ENCODE data around the gene CNTNAP5.

Gene CNTNAP5

DNA sequence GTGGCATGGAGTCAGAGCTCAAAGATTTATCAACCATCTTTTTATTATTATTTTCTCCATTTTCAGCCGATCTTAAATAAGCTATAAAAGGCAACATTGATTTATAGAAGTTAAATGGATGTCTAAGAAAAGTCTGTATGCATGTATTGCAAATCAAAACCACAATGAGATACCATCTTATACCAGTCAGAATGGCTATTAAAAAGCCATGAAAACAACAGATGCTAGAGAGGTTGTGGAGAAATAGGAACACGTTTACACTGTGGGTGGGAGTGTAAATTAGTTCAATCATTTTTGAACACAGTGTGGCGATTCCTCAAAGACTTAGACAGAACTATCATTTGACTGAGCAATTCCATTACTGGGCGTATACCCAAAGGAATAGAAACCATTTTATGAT lies 731.0 kb downstream of the CNTNAP5 start:
- H3K27me3 Mint-ChIP-seq: no peaks in the 10 kb centered on the region
- no peaks in the 10 kb centered on the region for H3K4me1 Mint-ChIP-seq
- no peak overlapping the region for H3K4me3 Mint-ChIP-seq
- H3K27ac Mint-ChIP-seq: no peak overlapping the region
- H3K36me3 Mint-ChIP-seq: no peaks in the 10 kb centered on the region
- H3K9me3 Mint-ChIP-seq: no peaks in the 10 kb centered on the region

DNA sequence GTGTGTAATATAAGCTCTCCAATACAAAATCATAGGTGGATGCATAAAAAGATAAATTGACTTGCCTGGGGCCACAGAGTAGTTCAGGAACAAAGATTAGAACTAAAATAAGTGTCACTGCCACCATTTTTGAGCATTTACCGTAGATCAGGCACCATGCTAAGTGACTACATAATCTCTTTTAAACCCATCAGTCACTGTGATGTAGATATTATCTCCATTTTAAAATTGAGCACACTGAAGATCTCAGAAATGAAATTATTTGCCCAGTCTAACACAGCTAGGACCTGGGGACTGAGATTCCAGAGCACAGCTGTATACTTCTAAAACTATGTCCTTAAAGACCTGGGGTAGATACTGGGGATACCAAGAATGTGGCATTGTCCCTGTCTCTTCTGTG lies 737.3 kb downstream of the CNTNAP5 start:
- H3K4me3 Mint-ChIP-seq: no peak overlapping the region
- H3K4me1 Mint-ChIP-seq: no peaks in the 10 kb centered on the region
- no peaks in the 10 kb centered on the region for H3K36me3 Mint-ChIP-seq
- H3K27me3 Mint-ChIP-seq: no peaks in the 10 kb centered on the region
- no peak overlapping the region for H3K27ac Mint-ChIP-seq
- no peaks in the 10 kb centered on the region for H3K9me3 Mint-ChIP-seq

DNA sequence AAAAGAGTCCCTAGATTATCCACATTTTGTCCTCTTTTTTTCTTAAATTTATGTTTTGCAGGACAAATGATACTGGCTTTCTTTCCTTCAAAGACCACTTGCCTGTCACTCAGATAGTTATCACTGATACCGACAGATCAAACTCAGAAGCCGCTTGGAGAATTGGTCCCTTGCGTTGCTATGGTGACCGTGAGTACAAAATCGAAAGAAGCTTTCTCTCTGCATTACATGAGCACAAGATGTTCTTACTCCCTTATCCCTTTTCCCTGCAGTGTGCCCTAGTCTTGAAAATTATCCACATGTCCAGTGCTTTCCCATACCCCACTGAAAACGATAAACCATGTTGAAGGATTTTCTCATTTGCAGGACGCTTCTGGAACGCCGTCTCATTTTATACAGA lies 738.5 kb downstream of the CNTNAP5 start:
- Mint-ChIP-seq H3K4me1 (no peaks in the 10 kb centered on the region), H3K9me3 (no peaks in the 10 kb centered on the region), H3K27ac (no peak overlapping the region), H3K36me3 (no peaks in the 10 kb centered on the region), H3K4me3 (no peak overlapping the region), H3K27me3 (no peaks in the 10 kb centered on the region)

DNA sequence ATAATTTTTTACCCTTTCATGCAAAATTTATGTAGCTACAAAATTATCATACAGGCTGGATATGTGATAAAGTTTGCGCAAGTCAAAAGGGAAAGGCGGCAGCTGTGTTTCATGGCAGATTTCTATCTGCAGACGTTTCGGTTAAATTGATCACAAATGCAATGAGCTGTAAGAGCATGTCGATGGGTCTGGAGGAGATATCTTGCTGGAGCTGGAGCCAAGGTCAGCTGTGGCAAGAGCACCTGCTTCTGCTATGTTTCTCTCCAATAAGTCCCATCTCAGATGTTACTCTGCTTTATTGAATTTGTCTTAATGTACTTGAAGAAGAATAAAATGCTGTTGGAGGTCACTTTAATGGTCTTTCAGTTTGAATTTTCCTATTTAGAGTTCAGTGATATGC lies 749.7 kb downstream of the CNTNAP5 start:
- H3K4me3 Mint-ChIP-seq: no peak overlapping the region
- no peaks in the 10 kb centered on the region for H3K9me3 Mint-ChIP-seq
- H3K36me3 Mint-ChIP-seq: no peaks in the 10 kb centered on the region
- H3K27me3 Mint-ChIP-seq: no peaks in the 10 kb centered on the region
- no peaks in the 10 kb centered on the region for H3K4me1 Mint-ChIP-seq
- no peak overlapping the region for H3K27ac Mint-ChIP-seq

DNA sequence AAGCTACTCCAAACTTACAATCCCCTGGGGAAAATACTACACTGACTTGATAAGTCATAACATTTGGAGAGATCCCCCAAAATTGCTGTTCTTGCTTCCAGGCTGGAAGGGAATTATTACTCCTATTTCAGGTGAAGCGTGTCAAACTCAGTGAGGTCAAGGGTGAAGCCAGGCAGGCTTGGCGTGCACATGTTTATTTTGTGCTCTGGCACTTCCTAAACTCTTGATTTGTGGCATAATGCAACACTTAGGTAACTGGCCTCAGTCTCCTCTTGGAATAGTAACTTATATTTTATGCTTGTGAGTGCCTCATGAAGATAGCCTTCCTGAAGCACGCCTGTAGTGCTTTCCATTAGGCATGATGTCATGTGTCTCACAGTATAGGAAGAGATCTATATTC lies 751.2 kb downstream of the CNTNAP5 start:
- Mint-ChIP-seq H3K27ac (no peak overlapping the region), H3K4me1 (no peaks in the 10 kb centered on the region), H3K9me3 (no peaks in the 10 kb centered on the region), H3K4me3 (no peak overlapping the region), H3K36me3 (no peaks in the 10 kb centered on the region), H3K27me3 (no peaks in the 10 kb centered on the region)

DNA sequence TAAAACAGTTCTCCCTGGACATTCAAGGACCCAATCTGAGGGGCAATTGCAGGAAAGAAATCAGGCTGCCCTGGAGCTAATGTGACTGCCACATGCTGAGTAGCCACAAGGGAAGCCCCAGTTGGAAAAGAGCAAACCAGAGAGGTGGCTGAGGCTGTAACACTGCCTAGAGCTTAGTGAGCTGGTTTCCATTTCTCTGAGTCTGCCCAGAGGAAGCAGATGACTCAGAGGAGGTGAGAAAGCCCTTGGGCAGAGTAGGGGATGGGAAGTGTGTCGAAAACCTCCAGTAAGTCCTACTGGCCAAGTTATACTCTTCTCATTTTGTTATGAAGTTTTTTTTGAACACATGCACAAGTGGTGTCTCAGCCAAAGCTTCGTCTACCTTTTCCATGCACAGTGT lies 753.0 kb downstream of the CNTNAP5 start:
- Mint-ChIP-seq H3K27me3 (no peaks in the 10 kb centered on the region), H3K9me3 (no peaks in the 10 kb centered on the region), H3K4me1 (no peaks in the 10 kb centered on the region), H3K4me3 (no peak overlapping the region), H3K27ac (no peak overlapping the region), H3K36me3 (no peaks in the 10 kb centered on the region)

DNA sequence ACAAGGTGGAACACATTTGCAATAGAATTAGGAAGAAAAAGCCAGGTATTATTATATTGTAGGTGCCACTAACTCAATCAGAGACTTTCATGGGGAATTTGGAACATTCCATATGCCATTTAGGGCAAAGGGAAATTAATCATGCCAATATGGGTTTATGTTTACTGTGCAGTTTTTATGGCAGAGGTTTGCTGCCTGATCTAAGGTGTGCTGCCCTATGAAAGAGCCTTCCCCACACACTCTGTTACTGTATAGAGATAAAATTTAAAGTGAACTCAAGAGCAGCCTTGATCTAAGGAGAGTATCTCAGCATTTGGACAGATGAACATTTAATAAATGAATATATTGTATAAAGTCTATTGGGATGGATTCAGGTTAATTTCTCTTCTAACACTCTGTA lies 771.6 kb downstream of the CNTNAP5 start:
- Mint-ChIP-seq H3K27me3 (no peaks in the 10 kb centered on the region), H3K27ac (no peak overlapping the region), H3K9me3 (no peaks in the 10 kb centered on the region), H3K4me1 (no peaks in the 10 kb centered on the region), H3K4me3 (no peak overlapping the region), H3K36me3 (no peaks in the 10 kb centered on the region)

DNA sequence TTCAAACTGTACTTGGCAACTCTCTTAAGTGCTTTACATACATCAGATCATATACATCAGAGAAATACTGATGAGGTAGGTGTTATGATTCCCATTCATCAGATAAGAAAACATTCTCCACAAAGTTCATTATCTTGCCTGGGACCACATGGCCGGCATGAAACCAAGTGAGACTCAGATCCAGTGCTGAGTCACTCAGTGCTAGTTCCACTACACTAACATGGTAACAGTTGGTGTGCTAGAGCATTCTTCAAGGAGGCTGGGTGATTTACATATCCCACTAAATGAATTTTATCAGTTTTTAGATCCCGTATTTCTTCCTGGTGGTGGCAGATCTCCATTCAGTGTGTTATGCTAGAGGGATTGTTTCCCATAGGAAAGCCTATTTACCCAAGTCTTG lies 772.0 kb downstream of the CNTNAP5 start:
- H3K4me1 Mint-ChIP-seq: no peaks in the 10 kb centered on the region
- H3K36me3 Mint-ChIP-seq: no peaks in the 10 kb centered on the region
- H3K9me3 Mint-ChIP-seq: no peaks in the 10 kb centered on the region
- no peak overlapping the region for H3K27ac Mint-ChIP-seq
- H3K27me3 Mint-ChIP-seq: no peaks in the 10 kb centered on the region
- H3K4me3 Mint-ChIP-seq: no peak overlapping the region

DNA sequence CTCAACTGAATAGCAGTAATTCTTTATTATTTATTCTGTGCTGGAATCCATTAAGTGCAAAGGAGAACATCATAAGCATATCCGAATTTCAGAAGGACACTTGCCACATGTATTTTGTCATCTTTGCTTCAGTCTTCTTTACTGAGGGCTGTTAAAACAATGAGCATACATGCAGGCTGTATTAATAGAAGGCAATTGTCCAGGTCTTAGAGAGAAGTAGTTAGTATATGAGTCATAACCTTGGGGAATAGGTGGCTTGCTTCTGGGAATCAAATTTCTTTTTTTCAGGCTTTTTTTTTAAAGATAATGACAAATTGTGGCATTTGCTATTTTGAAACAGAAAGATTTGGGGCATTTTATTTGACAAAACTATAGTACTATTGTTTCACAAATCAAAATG lies 773.5 kb downstream of the CNTNAP5 start:
- H3K36me3 Mint-ChIP-seq: no peaks in the 10 kb centered on the region
- H3K27me3 Mint-ChIP-seq: no peaks in the 10 kb centered on the region
- H3K4me1 Mint-ChIP-seq: no peaks in the 10 kb centered on the region
- H3K9me3 Mint-ChIP-seq: no peaks in the 10 kb centered on the region
- H3K27ac Mint-ChIP-seq: no peak overlapping the region
- H3K4me3 Mint-ChIP-seq: no peak overlapping the region

DNA sequence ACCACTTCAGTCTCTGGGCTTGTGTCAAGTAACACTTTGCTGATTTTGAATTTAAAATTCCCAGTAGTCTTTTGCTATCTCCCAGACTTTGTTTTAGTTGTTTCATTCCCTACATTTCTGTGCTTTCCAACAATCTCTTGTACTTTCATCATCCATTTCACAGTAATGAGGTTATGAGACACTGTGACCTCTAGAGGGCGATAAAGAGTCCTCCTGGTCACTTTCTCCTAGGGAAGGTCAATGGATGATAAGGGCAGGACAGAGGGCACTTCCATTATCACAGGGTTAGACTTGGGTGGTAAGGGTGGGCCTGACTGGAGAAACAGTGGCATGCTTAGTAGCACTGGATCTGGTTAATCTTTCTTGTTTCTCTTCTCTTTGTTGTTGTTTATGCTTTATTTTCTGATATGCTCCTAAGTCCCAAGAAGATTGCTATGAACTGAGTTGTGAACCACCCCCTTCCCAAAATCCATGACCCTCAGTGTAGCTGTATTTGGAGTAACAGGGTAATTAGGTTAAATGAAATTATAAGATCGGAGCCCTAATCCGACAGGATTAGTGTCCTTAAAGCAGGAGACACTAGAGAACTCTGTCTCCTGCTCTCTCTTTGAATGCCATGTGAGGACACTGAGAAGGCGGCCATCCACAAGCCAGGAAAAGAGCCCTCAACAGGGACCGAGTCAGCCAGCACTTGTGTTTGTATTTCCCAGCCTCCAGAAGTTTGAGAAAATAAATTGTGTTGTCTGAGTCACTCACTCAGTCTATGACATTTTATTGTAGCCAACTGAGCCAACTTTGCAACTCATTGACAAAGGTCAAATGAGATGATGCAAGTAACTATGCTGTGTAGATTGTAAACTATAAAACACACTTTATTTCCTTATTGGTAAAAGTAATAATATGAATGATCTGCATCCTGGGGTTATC lies 779.2 kb downstream of the CNTNAP5 start:
- Mint-ChIP-seq H3K4me1 (no peaks in the 10 kb centered on the region), H3K36me3 (no peaks in the 10 kb centered on the region), H3K27ac (no peak overlapping the region), H3K9me3 (no peaks in the 10 kb centered on the region), H3K27me3 (no peaks in the 10 kb centered on the region), H3K4me3 (no peak overlapping the region)

DNA sequence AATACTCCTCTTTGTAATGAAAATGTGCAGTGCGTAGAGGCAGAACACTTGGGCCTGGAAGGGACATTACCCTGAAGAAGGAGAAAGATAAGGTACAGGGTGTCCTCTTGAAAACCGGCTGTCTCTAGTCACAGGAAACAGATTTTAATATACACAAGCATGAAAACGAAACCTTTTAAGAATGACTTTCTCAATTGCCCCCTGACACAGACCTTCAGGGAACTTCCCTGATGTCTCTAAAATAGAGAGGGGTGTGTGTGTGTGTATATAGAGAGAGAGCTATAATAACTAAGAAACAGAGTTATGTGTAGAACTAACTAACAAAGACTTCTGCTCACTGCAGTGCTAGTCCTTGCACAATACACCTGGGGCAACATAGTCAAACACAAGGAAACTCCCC lies 780.0 kb downstream of the CNTNAP5 start:
- no peak overlapping the region for H3K4me3 Mint-ChIP-seq
- no peak overlapping the region for H3K27ac Mint-ChIP-seq

DNA sequence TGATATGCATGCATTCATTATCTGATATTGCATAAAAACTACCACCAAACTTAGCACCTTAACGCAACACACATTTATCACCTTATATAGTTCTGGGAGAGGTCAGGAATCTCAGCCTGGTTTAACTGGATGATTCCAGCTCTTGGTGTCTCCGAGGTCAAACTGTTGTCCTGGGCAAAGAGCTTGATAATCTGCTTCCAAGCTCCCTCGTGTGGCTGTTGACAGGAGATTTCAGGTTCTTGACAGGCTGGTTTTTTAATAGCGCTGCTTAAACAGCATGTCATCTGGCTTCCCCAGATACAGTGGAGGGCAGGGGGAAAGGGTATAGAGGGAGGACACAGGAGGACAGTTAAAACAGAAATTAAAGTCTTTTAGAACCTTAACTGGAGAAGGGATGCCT lies 785.0 kb downstream of the CNTNAP5 start:
- no peaks in the 10 kb centered on the region for H3K4me1 Mint-ChIP-seq
- no peaks in the 10 kb centered on the region for H3K36me3 Mint-ChIP-seq
- no peaks in the 10 kb centered on the region for H3K27me3 Mint-ChIP-seq
- H3K9me3 Mint-ChIP-seq: peaks cover 12% of the 10 kb centered on the region
- no peak overlapping the region for H3K27ac Mint-ChIP-seq
- H3K4me3 Mint-ChIP-seq: no peak overlapping the region

More for the DNA sequence above, 780.0 kb downstream of the CNTNAP5 start:
- Mint-ChIP-seq H3K9me3 (no peaks in the 10 kb centered on the region), H3K36me3 (no peaks in the 10 kb centered on the region), H3K4me1 (no peaks in the 10 kb centered on the region), H3K27me3 (no peaks in the 10 kb centered on the region)

DNA sequence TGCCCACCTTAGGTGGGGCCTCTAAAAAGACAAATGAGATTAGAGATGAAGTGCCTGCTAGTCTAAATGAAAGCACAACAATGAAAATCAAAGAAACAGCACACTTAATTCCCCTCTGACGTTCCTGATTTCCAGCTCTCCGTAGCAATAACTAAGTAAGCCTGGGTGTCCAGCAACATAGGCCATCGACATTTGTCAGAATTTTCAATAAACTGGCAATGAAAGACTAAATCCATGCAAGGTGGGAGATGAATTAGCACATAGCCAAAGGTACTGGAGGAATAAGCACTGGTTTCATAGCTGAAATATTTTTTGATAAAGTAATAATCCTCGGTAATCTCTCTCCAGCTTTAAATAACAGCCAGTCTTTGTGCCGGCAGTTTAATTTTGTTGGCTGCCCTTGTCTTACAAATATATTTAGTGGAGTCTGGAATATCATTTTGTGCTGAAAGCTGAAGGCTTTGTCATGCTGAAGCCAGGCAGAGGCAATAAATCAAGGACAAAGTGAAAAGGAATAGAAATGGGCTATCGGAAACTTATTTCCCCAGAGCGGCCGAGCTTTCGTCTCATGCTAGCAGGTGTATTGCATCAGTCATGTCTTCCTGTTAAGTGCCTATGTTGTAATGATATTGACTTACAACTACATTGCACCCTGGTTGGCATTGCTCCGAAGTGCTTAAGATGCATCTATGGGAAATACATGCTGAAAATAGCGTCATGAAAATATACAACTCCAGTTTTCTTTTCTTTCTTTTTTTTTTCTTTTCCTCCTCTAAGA lies 790.1 kb downstream of the CNTNAP5 start:
- H3K9me3 Mint-ChIP-seq: peaks cover 12% of the 10 kb centered on the region

DNA sequence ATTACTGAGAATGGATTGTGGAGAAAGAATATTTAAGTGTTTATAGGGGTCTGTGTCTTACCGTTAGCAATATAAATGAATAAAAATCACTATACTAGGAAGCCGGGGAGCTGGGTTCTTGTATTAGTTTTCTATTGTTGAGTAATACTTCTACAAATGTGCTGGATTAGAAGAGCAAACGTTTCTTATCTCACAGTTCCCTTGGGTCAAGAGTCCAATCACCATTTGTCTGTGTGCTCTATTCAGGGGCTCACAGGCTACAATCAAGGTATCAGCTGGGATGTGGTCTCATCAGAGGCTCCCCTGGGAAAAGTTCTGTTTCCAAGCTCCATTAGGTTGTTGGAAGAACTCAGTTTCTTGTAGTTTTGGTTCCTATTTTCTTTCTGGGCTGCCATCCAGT lies 790.9 kb downstream of the CNTNAP5 start:
- H3K9me3 Mint-ChIP-seq: peaks cover 12% of the 10 kb centered on the region
- no peaks in the 10 kb centered on the region for H3K36me3 Mint-ChIP-seq
- no peak overlapping the region for H3K27ac Mint-ChIP-seq
- H3K4me1 Mint-ChIP-seq: no peaks in the 10 kb centered on the region
- H3K4me3 Mint-ChIP-seq: no peak overlapping the region
- H3K27me3 Mint-ChIP-seq: no peaks in the 10 kb centered on the region

More for the DNA sequence above, 790.1 kb downstream of the CNTNAP5 start:
- Mint-ChIP-seq H3K27me3 (no peaks in the 10 kb centered on the region), H3K36me3 (no peaks in the 10 kb centered on the region), H3K27ac (no peak overlapping the region), H3K4me1 (no peaks in the 10 kb centered on the region), H3K4me3 (no peak overlapping the region)

DNA sequence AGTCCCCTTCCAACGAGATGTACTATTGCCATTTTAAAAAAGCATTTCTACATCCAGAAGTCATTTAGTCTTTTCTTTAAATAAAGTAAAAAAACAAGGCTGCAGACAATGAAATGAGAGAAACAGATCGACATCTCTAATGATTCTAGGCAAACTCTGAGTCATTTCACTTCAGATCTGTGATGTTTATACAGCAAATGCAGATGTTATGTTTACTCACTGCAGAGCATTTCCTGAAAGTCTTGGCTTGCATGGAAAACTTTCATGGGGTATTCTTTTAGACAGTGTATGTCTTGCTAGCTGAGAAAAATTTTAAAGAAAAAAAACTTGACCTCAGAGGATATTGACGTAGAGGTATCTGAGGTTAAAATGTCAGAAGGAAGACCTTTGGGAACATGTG lies 797.4 kb downstream of the CNTNAP5 start:
- Mint-ChIP-seq H3K27me3 (no peaks in the 10 kb centered on the region), H3K4me3 (no peak overlapping the region), H3K27ac (no peak overlapping the region), H3K9me3 (no peaks in the 10 kb centered on the region), H3K4me1 (no peaks in the 10 kb centered on the region), H3K36me3 (no peaks in the 10 kb centered on the region)

DNA sequence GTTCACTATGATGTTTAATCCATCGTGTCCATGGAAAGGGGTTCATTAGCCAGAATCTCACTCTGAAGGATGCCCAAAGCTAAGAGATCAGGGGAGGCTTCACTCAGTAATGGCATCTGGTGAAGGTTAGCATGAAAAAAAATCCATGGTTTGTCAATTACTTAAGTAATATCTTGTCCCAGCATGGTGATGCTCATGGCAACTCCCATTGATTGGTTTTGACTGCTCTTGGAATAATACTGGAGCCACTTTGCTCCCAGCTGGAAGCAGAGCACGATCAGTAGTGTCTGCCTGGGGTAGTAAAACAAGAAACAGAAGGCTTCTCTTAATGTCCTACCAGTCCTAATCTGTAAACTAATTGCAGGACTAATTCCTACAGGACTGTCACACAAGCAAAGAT lies 799.4 kb downstream of the CNTNAP5 start:
- Mint-ChIP-seq H3K27ac (no peak overlapping the region), H3K4me1 (no peaks in the 10 kb centered on the region), H3K36me3 (no peaks in the 10 kb centered on the region), H3K9me3 (no peaks in the 10 kb centered on the region), H3K27me3 (no peaks in the 10 kb centered on the region), H3K4me3 (no peak overlapping the region)

Data from activated naive CD4-positive, alpha-beta T cell treated with anti-CD3 and anti-CD28 coated beads, Interleukin-2, amount 50 U/mL, for 24 hours (primary cell).